PFSK-1 (cell line): ENCODE data around the gene ACOXL.

Experiments used
- POLR2AphosphoS5 ChIP-seq: IDR thresholded peaks from 2 replicates; pipeline ENCODE4 v1.6.1; 2012; ENCODE audit warnings: low read depth, mild to moderate bottlenecking, control low read depth, low read length, moderate library complexity
- REST ChIP-seq, 2 experiments: IDR thresholded peaks; 2 replicates each; pipeline versions ENCODE4 v1.6.1 to v1.8.0; 2011 to 2012; ENCODE audit warnings: low read depth in 2 of 2, low read length in 2 of 2, control low read depth in 1 of 2, inconsistent platforms in 1 of 2, mild to moderate bottlenecking in 1 of 2, moderate library complexity in 1 of 2; ENCODE audit not compliant: insufficient read depth in 1 of 2
- SIN3A ChIP-seq: IDR thresholded peaks from 2 replicates; pipeline ENCODE4 v1.6.1; 2012; ENCODE audit warnings: mild to moderate bottlenecking, low read length, moderate library complexity, borderline replicate concordance; ENCODE audit not compliant: insufficient read depth
- TAF1 ChIP-seq: IDR thresholded peaks from 2 replicates; pipeline ENCODE4 v1.6.1; 2012; ENCODE audit warnings: low read length, control low read depth, borderline replicate concordance; ENCODE audit not compliant: insufficient read depth

- TF ChIP-seq POLR2AphosphoS5 = no peak
- TF ChIP-seq REST (IDR thresholded peaks at IDR 0.05; ENCODE audit: insufficient read depth in 1 of 2, low read depth in 2 of 2, low read length in 2 of 2) = no peak
- no peak for TF ChIP-seq SIN3A
- no peak for TF ChIP-seq TAF1
These were observed 70.0 kb downstream of the ACOXL start for GRCh38 chr2:110802208-110802932.
